ENCODE measurements around the gene KNCN. TPM values are rescaled to one million over a fixed set of nuclear protein-coding genes. Genes with fewer than 3 reads are reported as not detected.

The KNCN gene
- total RNA-seq, 1 experiment from 2014 or later: not detected

GRCh38 chr1:46530791-46531409, 20.5 kb downstream of the KNCN start:
- Mint-ChIP-seq H3K36me3 (ENCODE audit: insufficient read depth in 1 of 3, low read depth in 3 of 3) (no peaks in the 10 kb centered on the region), H3K9me3 (no peaks in the 10 kb centered on the region; a peak in 2 of 5 replicates), H3K27ac (no peak overlapping the region), H3K27me3 (ENCODE audit: low read depth) (peaks cover 94% of the 10 kb centered on the region), H3K4me3 (no peak overlapping the region; a peak in 1 of 5 replicates), H3K4me1 (peaks cover 36 to 44% of the 10 kb centered on the region in 2 experiments)
- Histone ChIP-seq H3K56ac (ENCODE audit: insufficient read length, low read depth, low read length) (no peak overlapping the region), H2BK5ac (ENCODE audit: insufficient read length, low read length) (no peak overlapping the region), H3K9ac (ENCODE audit: extremely low read depth, insufficient read length, low read length) (no peak overlapping the region), H3K18ac (ENCODE audit: insufficient read length, low read depth, low read length) (no peak overlapping the region), H4K5ac (ENCODE audit: insufficient read length, low read depth, low read length) (no peak overlapping the region), H3K4me1 (ENCODE audit: insufficient read depth, low read length) (peaks cover 3% of the 10 kb centered on the region; the same call in 1 of the 2 replicates), H3K27me3 (ENCODE audit: insufficient read depth, low read length) (peaks cover 36% of the 10 kb centered on the region), H3K23me2 (ENCODE audit: insufficient read length, low read depth, low read length, poor library complexity, severe bottlenecking) (peaks cover 3% of the 10 kb centered on the region), H3K4ac (ENCODE audit: low read depth, low read length) (no peak overlapping the region), H3K79me2 (ENCODE audit: insufficient read depth, low read length) (no peaks in the 10 kb centered on the region), H2BK20ac (ENCODE audit: low read depth, low read length, poor library complexity, severe bottlenecking) (no peak overlapping the region), H3K79me1 (ENCODE audit: insufficient read depth, low read depth, low read length, poor library complexity, severe bottlenecking) (no peaks in the 10 kb centered on the region), H4K91ac (ENCODE audit: insufficient read length, low read depth, low read length) (no peak overlapping the region), H3T11ph (ENCODE audit: low read length) (no peak overlapping the region), H3K27ac (ENCODE audit: insufficient read length, low read depth, low read length) (no peak overlapping the region), H2BK12ac (ENCODE audit: insufficient read length, low read depth, low read length) (no peak overlapping the region), H2AFZ (ENCODE audit: low read length) (no peak overlapping the region), H4K8ac (replicated peaks; ENCODE audit: insufficient read length, low read depth, low read length) (no peak overlapping the region), H4K20me1 (ENCODE audit: control insufficient read depth, insufficient read depth, insufficient read length) (no peaks in the 10 kb centered on the region), H3K14ac (ENCODE audit: insufficient read depth, low read length) (no peak overlapping the region), H3K23ac (ENCODE audit: insufficient read length, low read depth, low read length) (no peak overlapping the region), H2BK15ac (ENCODE audit: low read depth, low read length) (no peak overlapping the region), H3K9me3 (ENCODE audit: control insufficient read depth, low read depth, low read length) (no peaks in the 10 kb centered on the region), H2BK120ac (ENCODE audit: low read depth, low read length, poor library complexity, severe bottlenecking) (no peak overlapping the region), H3K4me2 (ENCODE audit: insufficient read depth, insufficient read length, low read length) (no peak overlapping the region), H2AK5ac (ENCODE audit: insufficient read length, low read length) (no peak overlapping the region)
- no CpG with 5 or more reads among the region's 6 CpGs for WGBS (ENCODE audit: extremely low coverage, insufficient read length, low lambda C conversion rate)
- TF ChIP-seq CTCF (conservative IDR thresholded peaks at IDR 0.05): peak; percentile 40; the same call in 2 of the 3 replicates
- no peak for DNase-seq
